Activated CD8-positive, alpha-beta memory T cell treated with anti-CD3 and anti-CD28 coated beads for 24 hours (primary cell): ENCODE measurements around the gene KISS1.

Experiments used
- DNase-seq: peaks from one replicate; pipeline ENCODE4 v3.0.0-alpha.2; 2020

Gene KISS1

DNA sequence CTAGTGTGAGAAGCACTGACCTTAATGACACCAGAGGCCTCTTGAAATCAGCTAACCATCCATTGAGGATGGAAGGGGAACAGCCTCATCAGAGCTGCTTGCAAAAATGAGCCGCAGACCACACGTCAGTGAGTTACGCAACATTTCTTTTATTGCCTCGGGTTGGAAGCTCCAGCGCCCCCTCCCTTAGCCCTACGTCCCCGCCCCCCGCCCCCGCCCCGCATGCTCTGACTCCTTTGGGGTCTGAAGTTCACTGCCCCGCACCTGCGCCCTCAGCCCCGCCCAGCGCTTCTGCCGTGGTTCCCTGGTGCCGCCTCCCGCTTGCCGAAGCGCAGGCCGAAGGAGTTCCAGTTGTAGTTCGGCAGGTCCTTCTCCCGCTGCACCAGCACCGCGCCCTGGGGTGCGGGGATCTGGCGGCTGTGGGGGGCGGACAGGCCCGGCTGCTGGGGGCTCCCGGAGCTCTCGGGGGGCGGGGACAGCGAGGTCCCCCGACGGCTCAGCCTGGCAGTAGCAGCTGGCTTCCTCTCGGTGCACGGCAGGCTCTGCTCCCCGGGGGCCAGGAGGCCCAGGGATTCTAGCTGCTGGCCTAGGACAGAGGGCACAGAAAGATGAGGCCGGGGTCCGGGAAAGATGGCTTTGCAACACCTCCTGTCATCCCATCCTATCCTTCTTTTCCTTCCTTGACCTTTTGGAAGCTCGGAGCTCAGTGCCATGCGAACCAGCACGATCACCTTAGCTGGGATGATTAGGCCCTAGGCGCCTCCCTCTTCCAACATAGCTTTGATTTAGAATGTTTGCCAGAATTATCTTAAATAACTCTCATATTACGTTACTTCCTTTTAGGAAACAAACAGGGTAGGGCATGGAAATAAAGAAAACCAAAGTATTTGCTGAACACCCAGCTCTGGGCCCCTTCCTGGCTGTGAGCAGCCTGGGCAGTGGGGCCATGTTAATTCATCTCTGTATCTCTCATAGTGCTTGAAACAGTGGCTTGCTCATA, 5.8 kb downstream of the KISS1 start:
- DNase-seq, result peak; percentile 61

- DNase-seq, result no peak
Measured at GRCh38 chr1:204188959-204189639, 7.2 kb downstream of the KISS1 start.

GRCh38 chr1:204186597-204186996, 9.7 kb downstream of the KISS1 start:
- no peak for DNase-seq

GRCh38 chr1:204181116-204181515, 15.2 kb downstream of the KISS1 start:
- DNase-seq, result no peak

DNA sequence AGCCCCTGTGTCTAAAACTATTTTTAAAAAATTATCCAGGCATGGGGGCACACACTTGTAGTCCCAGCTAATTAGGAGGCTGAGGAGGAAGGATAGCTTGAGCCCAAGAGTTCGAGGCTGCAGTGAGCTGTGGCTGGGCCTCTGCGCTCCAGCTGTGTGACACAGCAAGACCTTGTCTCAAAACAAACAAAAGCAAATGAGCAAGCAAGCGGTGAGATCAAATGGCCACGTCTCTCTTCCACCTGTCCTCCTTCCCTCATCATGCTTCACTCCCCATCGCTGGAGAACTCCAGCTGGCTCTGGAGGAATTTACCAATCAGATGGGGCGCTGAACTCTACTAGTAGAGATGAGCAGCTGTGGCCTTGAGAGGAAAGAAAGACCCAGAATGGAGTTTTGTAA, 16.2 kb downstream of the KISS1 start:
- DNase-seq, result no peak

- DNase-seq, result no peak
Measured at GRCh38 chr1:204178487-204179281, 17.6 kb downstream of the KISS1 start.

DNA sequence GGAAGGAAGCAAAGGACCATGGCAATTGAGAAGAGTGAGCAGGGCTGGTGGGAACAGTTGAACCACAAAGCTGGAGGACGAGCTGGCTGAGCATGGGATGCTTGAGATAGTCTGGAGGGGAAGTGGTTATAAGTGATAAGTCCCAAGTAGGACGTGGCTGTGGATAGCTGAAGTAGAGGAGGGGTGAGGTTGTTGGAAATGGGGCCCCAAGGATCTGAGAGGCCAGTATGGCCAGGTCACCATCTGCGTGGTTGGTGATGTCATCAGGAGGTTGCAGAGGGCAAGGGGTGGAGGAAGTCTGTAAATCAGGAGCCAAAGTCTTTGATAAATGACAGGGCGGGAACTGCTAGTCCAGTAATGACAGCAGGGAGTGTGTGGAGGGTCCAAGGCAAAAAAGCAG, 19.2 kb downstream of the KISS1 start:
- DNase-seq, result no peak

DNA sequence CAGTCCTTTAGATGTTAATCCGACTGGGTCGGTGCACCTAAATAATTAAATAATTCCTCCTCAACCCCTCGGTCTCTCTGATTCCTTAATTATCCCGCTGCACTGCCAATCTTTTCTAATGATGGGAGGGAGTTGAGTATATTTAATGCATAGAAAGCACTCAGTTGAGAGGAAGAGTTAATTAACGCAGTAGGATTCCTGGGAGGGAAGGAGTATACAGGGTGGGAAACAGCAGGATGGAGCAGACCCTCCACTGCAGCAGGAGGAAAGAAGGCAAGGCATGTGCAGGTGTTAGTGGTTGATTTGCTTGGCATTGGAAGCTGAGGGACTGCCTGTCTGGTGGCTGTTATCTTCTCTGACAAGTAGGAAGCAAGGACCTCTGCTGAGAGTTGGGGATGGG, 20.2 kb downstream of the KISS1 start:
- DNase-seq, result no peak

DNA sequence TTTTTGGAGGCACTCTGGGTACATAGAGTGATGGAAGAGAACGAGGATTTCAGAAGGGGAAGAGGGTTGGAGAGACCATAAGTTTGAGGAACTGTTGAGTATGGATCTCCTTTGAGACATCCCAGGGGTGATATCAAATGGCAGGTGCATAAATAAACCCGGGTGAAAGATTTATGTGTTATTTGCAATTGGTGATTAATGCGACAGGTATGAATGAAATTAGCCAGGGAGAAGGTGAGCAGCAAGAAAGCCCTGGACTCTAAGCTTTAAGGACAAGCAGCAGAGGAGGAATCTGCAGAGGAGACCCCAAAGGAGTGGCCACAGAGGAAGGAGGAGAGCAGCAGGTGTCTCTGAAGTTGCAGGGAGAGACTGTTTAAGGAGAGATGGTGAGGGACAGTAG, 21.3 kb downstream of the KISS1 start:
- no peak for DNase-seq

- DNase-seq, result no peak
Measured at GRCh38 chr1:204172404-204173029, 23.8 kb downstream of the KISS1 start.

GRCh38 chr1:204171751-204172178, 24.5 kb downstream of the KISS1 start:
- no peak for DNase-seq

- no peak for DNase-seq
Measured at GRCh38 chr1:204170494-204171155, 25.7 kb downstream of the KISS1 start.

GRCh38 chr1:204169858-204170257, 26.4 kb downstream of the KISS1 start:
- no peak for DNase-seq

GRCh38 chr1:204167730-204168129, 28.6 kb downstream of the KISS1 start:
- no peak for DNase-seq

DNA sequence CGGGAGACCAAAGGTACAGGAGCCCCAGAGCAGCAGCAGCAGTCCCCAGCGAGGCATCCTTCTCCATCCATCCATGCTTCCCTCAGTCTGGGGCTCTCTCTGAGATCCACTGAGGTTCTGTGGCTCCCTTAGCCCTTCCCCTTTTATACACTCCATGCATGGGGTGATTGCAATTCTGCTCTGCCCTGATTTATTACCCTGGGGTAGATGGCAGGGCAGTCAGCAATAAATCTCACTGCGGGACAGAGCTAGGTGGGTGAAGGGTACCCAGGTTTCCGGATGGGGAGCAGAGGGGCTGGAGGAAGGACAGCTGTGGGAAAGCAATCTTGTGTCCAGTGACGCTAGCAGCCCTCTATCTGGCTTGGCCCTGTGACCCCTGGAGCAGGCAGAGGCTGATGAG, 30.1 kb downstream of the KISS1 start, which contains the start of gene REN:
Gene REN, minus strand, starts transcription at position 119 of the 400 bp plus-strand sequence. Its CDS starts 44 bp downstream, at position 75.
- no peak for DNase-seq

- peak; percentile 96 for DNase-seq
Measured at GRCh38 chr1:204162494-204163074, 33.7 kb downstream of the KISS1 start.

DNA sequence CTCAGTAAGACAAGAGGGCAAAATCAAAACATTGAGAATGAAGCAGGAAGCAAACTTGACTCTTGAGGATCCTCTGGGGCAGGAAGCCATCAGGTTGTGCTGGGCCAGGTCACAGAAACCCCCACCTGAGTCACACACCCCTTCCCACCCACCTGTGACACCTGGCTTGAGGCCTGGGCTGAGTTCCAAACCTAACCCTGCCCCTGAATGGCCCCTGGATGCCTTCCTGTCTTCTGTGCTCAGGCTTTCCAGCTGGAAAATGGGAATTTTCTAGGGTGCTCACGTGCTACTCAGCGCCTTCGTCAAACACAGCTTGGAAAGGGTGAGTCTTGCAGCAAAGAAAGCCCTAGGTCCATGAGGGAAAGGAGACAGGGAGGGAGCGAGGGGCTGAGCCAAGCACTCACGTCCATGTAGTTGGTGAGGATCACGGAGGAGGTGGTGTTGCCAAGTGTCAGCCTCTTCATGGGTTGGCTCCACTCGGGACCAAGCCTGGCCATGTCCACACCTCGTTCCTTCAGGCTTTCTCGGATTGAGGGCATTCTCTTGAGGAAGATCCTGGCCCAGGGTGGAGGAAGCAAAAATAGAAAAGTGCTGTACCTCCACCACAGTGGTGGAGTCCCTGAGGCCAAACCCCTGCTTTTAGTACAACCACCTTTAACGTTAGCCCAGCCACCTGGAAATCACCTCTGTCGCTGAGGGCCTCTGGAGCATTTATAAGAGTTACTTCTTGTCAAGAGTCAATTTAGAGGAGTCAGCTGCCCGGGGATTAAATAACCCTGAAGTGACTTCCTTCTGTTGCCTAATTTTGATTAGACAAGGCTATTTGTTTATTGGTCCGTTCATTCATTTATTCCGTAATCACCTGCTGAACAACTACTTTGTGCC, 34.4 kb downstream of the KISS1 start:
- peak; percentile 52 for DNase-seq

- no peak for DNase-seq
Measured at GRCh38 chr1:204157962-204158361, 38.3 kb downstream of the KISS1 start.

DNA sequence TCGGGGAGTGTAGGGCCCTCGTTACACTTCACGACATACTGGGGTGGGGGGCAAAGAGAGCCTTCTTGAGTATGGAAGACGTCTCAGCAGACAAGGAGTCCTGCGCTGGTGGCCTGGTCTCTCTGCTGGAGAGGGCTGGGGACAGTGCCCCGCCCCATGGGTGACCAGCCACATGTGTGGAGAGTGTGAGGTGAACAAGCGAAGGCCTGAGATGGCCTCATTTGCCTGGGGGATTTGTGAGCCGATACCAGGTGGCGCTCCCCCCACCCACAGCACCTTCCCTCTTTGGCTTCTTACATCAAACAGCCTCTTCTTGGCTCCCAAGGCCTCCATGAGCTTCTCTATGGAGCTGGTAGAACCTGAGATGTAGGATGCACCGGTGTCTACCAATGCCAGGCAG, 40.4 kb downstream of the KISS1 start:
- no peak for DNase-seq

- no peak for DNase-seq
Measured at GRCh38 chr1:204154568-204155255, 41.6 kb downstream of the KISS1 start.
